GM21390 (cell line): ENCODE results near the gene TMEM89.

Source experiments
- ATAC-seq: cut with Tn5 transposase; IDR thresholded peaks from one replicate; pipeline ENCODE4 v1.9.1; 2021; ENCODE audit not compliant: unreplicated experiment

TMEM89 gene

DNA sequence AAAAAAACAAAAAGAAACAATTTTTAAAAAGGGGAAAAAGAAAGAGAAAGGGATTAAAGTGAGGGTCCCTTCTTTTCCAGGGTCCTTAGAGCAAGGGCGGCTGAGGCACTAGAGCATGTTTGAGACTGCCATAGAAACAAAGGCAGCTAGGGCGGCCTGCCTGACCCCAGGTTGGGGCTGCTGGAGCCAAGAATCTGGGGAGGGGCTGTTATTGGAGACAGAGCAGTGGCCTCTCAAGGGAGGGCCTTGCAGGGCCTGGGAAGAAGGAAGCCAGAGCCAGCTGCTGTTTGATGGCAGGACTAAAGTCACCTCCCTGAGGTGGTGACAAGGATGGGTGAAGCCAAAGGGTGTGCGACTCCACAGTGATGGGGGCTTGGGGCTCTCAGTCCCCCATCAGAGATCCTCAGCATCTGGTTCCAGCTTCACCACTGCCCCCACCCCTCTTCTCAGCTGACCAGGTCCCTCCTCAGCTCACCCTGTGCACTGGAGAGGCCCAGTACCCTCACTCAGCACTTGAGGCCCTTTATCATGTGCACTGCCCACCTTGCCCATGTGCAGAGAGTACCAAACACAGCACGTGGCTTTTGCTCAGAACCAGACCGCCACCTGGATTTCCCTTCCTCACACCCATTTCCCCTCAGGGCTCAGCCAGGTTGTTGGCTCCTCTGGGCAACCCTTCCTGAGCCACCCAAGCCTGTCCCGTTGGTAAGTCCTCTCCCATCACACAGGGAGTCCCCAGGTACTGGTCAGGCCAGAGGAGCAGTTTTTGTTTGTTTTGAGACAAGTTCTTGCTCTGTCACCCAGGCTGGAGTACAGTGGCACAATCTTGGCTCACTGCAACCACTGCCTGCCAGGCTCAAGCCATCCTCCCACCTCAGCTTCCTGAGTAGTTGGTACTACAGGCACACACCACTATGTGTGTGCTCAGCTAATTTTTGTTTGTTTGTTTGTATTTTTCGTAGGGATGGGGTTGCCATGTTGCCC, 1.7 kb downstream of the TMEM89 start:
- ATAC-seq: no peak

DNA sequence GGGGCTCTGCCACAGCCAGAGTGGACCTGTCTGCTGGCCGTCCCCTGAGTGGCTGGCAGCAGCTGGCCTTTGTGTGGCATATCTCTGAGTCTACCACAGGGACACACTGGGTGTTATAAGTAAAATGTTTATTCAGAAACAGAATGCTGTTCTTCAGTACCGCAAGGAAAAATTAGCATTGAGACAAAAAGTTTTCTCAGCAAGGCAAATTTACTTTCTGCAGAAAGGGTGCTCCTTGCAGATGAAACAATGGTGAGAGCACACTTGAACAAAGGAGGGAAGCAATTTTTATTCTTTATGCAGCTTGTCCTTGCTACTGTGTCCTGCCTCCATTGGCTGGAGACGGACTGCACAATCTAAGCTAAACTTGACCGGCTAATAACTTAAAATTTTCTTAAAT, 4.0 kb downstream of the TMEM89 start:
- no peak for ATAC-seq

DNA sequence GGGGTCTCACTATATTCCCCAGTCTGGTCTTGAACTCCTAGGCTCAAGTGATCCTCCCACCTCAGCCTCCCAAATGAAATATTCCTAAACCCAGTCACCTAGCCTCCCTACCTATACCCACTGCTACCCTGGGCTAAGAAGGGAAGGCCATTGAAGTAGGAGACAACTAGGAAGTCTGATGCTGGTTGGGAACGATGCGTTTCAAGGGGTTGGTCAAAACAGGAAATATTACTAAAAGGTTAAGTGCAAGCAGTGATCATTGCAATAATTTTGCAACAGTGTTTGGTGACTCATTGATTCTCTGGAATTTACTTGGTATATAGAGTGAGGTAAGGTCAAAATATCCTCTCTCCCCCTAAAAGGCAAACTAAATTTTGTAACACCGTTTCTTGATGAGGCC, 7.5 kb downstream of the TMEM89 start:
- no peak for ATAC-seq

DNA sequence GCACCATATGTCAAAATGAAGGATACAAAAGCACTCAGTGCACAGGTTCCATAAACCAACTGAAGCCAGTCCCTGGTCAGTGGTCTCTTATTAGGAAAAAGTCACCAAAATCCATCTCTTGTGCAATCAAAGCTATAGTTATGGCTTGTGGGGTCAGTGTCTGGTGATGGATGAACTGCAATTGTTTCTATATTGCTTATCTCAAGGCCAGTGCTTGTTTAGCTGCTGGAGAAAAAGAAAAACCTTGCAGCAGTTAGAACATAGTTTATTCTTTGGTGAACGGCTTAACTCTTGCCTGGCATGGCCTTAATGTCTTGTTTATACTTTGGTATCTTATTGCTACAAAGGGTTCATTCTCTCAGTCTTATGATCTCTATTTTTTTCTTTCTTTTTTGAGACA, 9.3 kb downstream of the TMEM89 start:
- ATAC-seq: no peak

DNA sequence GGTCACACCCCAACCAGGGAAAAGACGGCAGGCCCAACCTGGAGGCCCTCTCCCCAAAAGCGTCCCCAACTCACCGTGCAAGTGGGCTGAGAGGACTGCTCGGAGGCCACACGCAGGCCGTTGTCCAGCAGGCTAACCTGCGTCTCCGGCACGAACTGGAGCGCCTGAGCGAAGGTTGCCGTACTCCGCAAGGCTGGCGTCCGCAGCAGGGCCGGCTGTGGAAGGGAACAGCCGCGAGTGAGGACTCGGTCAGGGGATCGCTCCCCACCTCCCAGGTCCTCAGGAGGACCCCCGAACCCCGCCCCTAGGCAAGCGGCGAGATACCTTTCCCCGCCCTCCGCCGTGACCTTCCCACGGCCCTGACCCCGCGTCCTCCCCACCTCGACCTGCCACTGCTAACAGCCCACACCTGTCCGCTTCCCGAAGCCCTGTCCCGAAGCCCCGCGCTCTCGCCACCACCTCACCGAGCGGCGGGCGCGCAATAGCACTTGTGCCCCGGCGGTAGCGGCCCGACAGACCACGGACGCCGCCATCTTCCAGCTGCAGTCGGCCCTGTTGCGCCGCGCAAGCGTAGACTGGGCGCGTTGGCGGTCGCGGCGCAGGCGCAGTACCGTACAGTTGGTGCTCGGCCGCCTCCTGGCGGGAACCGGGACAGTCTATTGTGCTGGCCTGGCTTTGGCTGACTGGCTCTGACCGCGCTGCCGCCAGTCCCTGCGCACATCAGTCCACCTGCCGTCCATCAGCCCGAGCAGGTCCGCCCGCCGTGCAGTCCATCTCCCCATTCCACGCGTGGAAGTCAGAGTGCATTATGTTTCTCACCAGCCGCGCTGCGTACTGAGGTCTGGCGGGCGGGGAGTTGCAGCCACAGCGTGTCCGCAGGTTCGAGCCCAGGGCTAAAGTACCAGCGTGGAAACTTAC, 12.2 kb downstream of the TMEM89 start, which contains the start of gene UQCRC1:
Gene UQCRC1 (minus strand): TSS at position 559 of the 918 bp plus-strand sequence. CDS start 26 bp downstream, at position 533.
- peak; percentile 96 for ATAC-seq

DNA sequence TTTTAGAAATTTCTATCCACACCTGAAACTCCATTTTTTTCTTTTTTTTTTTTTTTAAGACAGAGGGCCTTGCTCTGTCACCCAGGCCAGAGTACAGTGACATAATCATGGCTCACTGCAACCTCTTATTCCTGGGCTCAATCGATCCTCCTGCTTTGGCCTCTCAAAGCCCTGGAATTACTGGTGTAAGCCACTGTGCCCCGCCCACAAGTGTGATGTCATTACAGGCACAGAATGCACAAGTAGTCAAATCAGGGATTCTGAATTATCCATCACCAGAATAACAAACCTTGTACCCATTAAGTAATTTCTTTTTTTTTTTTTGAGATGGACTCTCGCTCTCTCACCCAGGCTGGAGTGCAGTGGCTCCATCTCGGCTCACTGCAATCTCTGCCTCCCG, 14.1 kb downstream of the TMEM89 start:
- ATAC-seq: no peak

DNA sequence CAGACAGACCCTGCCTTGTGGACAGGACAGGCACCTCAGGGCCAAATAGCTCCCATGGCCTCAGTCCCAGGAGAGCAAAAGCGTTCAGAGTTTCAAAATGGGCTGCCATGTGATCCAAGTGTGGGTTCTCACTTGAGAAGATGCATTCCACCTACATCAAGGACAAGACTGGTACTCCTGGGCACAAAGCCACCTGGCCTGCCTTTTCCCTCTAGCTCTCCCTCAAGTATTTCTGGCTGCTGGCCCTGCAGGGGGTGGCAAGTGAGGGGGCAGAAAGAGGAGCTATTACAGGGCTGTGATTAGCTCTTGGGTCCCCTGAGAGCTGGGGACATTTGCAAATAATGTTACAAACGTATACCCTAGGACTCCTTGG, 20.0 kb downstream of the TMEM89 start:
- no peak for ATAC-seq

DNA sequence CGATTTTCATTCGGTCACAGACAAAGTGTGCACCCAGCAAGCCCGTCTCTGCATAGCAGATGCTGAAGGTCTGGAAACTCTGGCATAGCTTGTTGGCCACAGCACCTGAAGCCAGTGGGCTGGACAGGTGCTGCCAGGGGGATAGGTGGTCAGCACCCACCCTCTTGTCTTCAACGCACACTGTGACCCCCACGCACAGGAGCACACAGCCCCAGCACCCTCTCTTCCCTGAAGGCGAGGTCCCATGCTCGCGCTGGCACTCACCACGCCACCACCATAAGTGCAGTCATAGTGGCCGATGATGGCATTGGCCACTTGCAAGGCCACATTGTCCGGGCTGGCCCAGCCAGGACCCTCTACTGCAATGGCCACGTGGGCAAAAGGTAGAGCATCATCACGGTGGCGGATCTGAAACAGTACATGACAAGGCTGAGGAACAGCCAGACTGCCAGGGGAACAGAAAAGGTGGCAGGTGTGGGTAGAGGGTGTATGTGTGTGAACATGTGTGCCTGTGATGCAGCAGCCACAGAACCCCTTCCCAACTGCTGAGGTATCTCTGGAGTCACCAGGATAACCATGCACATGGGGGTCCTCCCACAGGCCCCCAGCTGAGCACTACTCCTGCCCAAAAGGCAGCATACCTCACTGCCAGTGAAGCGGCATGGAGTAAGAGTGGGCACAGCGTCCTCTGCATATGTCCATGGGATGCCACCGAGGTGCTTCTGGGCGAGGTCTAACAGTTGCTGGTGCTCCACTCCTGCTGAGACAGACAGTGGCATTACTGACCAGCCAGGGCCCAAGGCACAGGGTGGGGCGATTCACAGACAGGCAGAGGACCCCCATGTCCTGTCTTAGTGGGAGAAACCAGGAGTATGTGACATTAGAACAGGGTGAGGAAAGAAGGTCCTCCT, 20.6 kb downstream of the TMEM89 start:
- no peak for ATAC-seq

DNA sequence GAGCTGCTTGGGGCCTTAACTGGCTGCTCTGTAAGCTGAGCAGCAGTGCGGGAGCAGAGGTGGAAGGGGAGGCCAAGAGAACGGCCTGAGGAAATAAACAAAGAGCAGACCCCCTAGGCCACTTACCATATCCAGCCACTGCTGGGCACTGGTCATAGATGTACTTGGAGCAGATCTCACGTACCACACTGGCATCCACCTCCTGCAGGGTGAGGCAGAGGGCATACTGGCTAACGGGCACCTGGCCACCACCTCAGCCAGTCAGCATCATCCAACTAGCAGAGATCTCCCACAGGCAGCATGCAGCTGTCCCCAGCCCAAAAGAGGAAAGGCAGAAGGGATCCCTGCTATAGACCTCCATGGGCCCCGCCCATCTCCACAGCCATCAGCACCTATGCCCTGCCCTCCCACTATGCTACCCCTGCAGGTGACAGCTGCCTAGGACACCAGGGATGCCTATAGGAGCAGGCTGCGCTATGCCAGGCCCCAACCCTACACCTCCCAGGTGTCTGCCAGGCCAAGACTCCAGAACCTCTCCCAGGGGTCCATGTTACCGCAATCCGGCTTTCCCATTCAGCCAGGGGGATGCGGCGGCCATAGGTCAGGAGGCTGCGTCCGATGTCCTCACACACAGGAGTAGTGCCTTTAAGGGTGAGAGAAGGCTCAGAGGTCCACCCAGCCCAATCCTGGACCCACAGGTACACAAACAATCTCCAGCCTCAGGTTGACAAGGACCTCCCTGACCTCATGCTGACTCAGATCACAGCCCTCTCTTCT, 21.9 kb downstream of the TMEM89 start:
- ATAC-seq: no peak

DNA sequence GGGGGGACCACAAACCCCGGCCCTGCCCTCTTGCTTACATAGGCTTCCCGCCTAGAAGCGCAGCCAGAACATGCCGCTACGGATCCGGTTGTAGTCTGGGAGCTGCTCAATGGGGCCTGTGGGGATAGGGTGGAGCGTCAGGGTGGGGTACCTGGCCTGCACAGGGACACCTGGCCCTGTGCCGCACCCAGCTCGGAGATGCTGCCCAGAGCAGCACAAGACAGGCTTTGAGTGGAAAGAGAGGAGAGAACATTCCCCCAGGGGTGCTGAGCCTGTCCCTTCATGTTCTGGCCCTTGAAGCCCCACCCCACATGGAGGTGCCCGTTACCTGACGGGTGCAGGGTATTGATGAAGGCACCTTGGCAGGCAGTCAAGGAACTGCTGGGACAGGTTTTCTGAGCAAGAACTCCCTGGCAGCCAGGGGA, 22.5 kb downstream of the TMEM89 start:
- no peak for ATAC-seq

DNA sequence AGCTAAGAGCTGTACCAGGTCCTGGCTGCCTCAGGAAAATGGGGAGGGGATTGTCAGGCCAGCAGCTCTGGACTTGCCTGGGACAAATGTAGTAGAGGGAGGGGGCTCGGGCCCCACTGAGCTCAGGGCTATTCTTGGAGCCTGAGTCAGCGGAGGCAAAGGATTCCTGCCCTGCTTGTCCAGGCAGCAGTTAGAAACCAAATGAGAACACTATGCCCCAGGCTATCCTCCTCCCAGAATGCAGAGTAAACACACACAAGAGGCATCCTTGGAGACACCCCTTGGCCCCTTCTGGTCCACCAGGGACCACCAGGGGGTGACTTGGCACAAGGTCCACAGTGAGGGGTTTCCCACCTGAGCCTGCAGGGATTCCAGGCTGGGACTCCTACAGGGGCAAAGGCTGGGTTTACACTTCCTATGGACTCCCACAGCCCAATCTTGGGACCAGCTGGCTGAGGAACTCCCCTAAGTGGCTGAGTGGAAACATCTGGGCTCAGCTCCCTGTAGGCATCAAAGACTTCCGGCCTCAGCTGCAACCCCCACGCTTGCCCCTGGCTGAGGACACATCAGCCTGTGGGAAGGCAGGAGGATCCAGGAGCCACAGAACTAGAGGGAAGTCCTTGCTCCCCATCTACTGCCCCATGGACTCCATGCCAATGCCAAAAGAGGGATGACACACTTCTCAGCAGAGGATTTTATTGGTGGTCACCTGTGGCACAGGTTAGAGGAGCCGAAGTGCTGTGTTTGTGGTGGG, 23.1 kb downstream of the TMEM89 start:
- ATAC-seq: no peak

DNA sequence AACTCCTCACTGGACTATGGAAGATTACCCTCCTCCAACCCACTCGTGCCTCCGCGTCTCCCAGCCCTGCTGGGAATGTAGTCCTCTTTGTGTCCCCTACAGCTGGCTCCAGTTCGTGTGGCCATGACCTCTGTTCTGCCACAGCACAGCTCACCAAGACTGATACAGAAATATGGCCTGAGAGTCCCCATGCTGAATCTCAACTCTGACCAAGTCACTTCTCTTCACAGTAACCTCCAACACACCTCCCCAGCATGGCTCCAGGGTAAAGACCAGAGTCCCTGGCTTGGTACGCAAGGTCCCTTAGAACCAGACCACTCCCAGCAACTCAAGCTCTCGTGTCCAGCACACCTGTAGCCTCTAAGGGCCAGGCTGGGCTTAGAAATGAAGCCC, 24.2 kb downstream of the TMEM89 start:
- ATAC-seq: no peak

DNA sequence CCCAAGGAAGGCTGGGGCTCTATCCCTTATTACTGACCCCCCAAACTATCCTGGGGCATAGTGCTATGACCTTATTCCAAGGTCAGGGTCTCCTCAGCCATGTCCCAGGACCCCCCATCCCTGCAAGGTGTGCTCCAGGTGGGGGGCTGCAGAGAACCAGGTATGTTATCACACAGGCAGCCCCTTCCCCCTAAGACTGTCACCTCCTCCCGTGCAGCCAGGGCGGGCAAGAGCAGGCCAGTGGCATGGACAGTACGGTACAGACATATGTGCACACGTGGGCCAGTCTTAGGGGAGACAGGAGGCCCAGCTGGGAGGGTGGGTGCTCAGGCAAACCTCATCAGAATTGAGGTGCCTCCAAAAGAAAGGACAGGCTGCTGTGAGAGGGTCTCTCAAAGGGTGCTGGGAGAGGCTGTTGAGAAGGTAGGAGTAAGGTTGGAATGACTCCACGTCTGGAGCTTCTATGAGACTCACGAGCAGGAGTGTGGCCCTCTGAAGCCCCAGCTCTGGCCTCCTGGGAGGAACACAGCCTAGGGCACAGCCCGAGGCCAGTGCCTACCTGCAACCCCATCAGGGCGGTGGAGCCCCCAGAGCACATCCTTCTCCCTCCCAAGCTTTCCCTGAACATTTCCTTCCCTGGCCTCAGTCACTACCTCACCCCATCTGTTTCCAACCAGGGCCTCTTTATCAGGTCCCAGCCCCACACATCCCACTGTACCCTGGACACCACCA, 24.7 kb downstream of the TMEM89 start:
- no peak for ATAC-seq

DNA sequence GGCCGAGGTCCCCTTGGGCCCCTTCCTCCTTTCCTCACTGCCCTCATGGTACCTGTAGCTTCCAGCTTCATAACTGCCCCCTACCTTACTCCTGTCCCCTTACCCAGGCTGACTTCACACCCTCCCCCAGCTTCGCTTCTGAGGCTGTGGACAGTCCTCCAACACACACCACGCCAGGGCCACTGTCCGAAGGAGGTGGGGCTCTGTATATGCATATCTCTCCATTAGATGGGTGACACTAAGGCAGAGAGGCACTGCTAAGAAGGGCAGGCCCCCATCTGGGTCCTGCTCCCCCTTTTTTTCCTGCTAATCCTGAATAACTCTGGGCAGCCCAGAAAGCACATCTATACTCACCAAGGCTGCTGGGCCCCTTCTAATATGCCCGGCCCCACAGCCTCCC, 25.4 kb downstream of the TMEM89 start:
- no peak for ATAC-seq

DNA sequence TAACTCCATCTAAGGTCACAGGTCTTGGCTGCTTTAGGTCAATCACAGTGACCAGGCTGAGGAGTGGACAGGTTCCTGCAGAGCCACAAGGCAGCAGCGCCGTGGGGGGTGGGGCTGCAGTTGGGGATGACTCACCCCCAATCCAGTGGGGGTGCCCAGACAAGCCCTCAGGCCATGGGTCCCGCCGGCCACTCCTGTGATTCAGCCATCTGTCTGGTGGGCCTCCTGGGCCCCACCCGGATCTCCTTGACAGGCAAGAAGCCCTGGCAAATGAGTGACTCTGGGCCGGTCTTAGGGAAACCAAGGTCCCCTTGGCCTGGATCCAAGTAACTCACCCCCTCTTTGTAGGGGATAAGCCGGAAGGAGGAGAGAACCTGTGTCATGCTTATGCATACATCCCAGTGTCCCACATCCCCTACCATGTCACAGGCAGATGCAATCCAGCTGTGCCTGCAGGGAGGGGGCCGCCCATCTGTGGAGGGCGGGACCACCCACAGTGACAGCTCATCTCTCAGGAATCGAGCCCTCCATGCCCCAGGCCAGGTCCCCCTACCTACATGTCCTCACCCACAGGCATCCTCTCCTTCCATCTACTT, 25.9 kb downstream of the TMEM89 start:
- no peak for ATAC-seq

DNA sequence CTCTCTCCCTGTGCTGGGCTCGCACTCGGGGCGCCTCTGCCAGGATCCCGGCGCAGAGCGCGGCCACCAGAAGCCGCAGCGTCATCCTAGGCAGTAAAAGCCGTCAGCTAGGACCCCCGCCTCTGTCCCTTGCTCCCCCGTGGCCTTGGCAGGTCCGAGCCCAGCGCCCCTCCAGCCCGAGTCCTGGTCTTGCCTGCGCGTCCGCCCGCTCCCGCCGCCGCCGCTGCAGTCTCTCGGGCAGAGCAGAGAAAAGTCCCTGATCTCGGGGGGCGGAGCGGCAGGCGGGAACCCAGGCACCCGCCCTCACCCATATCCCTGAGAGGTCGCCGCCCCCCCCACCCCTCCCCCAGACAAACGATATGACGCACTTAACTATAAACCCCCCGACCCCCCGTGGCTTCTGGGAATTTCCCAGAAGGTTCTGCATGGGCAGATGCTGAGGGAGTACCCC, 26.5 kb downstream of the TMEM89 start, which contains the start of gene COL7A1:
Gene COL7A1 (minus strand): TSS at position 255 of the 451 bp plus-strand sequence. CDS start 170 bp downstream, at position 85.
- ATAC-seq: no peak

DNA sequence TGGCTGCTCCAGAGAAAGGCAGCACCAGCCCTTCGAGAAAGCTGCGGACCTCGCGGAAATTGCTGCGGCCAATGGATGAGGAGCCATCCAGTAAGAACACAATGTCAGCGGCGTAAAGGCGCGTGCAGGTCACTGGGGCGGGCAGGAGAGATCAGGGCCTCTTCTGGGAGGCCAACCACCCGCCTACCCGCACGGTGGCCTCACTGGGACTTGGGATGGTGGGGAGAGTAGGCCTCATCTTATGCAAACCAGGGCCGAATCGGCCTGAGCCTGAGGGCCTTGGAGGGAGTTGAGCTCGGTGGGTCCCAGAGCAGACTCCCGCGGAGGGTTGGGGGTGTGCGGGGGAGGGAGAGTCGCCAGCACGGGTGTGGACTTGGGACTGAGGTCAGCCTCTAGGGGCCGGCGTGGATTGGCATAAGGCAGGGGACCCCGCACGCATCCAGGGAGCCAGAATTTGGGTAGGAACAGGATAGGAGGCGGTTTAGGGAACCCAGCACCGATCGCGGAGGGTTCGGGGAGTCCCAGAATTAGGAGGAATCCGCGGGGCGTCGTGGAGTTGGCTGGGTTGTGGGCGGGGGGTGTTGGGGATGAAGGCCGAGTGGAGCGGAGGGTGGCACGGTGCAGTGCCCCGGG, 27.0 kb downstream of the TMEM89 start:
- no peak for ATAC-seq
